ENCODE measurements around the gene SIRT3.
A peak's percentile ranks its signal among the peaks of the same experiment; 100 is the strongest.
"Not testable (repeated sequence)": the region's sequence is repeated elsewhere in the genome, so short reads cannot be mapped to it uniquely, and the experiment has no call there.

The SIRT3 gene

DNA sequence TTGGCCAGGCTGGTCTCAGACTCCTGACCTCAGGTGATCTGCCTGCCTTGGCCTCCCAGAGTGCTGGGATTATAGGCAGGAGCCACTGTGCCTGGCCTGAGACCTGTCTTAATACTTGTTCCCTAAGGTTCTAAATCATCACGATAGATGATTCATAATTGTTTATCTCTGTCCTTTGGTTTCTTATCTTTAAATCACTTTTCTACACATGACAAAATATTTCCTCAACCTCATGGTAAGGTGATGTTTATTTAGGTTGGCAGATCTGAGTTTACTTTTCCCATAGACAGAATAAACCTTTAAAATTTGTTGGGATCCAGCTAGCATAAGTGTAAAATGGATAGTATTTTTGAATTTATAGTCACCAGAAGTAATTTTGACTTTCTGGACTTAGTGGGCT, 4.2 kb upstream of the SIRT3 start:
- Histone ChIP-seq H3K27ac (no peak overlapping the region), H3K4me3 (no peak overlapping the region)
- DNase-seq (ENCODE audit: low spot score): no peak
- TF ChIP-seq, protein P1, sequence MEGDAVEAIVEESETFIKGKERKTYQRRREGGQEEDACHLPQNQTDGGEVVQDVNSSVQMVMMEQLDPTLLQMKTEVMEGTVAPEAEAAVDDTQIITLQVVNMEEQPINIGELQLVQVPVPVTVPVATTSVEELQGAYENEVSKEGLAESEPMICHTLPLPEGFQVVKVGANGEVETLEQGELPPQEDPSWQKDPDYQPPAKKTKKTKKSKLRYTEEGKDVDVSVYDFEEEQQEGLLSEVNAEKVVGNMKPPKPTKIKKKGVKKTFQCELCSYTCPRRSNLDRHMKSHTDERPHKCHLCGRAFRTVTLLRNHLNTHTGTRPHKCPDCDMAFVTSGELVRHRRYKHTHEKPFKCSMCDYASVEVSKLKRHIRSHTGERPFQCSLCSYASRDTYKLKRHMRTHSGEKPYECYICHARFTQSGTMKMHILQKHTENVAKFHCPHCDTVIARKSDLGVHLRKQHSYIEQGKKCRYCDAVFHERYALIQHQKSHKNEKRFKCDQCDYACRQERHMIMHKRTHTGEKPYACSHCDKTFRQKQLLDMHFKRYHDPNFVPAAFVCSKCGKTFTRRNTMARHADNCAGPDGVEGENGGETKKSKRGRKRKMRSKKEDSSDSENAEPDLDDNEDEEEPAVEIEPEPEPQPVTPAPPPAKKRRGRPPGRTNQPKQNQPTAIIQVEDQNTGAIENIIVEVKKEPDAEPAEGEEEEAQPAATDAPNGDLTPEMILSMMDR (IDR thresholded peaks at IDR 0.05): no peak

DNA sequence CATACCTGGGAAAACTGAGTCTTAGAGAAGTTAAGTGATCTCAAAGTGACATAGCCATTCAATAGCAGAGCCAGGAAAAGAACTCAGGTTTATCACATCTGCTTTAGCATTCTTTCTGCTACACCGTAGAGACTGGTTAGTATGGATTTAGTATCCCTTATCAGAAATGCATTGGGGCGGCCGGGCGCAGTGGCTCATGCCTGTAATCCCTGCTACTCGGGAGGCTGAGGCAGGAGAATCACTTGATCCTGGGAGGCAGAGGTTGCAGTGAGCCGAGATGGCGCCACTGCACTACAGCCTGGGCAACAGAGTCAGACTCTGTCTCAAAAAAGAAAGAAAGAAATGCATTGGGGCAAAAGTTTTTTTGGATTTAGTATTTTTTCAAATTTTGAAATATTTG, 2.2 kb upstream of the SIRT3 start:
- not testable (repeated sequence) for H3K4me3 ChIP-seq

DNA sequence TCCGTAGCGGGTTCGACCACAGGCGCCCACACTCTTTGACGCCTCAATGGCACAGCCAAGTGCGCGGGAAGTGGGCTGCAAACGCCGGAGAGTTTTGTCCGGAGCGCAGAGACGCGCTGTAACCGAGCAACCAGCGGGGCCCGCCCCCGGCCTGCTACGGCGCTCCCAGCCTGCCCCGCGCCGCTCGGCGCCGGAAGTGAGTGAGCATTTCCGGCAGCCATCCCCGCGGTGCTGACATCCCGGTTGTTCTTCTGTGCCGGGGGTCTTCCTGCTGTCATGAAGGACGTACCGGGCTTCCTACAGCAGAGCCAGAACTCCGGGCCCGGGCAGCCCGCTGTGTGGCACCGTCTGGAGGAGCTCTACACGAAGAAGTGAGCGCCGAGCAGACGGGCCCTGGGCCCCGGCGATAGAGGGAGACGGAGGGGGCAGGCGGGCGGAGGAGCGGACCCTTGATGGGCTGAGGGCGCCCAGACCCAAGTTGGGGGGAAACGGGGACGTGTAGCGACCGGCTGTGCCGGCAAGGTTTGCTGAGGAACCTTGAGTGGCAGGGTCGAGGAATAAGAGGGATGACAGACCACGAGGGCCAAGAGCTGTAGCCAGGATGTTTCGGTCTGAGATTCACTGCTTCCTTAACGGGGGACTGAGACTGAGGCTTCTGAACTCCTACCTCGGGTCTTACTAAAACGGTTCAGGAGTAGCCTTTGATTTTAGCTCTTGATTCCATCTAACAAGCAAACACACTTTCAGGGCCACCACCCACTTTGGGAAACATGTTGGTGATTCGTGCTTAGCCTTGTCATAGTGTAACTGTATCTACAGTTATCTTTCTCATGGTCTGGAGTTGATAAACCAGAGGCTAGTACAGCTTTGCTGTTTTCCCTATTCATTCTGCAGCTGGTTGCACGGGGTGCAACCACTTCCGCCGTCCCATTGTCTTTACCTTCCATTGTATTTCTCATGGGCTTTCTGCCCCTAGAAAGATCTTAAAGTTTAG, 929 bp upstream of the SIRT3 start, which contains the start of gene PSMD13:
Gene PSMD13, plus strand, starts transcription at position 203 of the 994 bp plus-strand sequence. Its CDS starts 74 bp downstream, at position 277.
- peak; percentile 91 for DNase-seq (ENCODE audit: low spot score)
- TF ChIP-seq, protein P1 (IDR thresholded peaks at IDR 0.05): no peak
- Histone ChIP-seq H3K4me3 (peak within 1 kb of the TSS; percentile 89), H3K27ac (peak within 1 kb of the TSS; percentile 86 to 94)

More for the DNA sequence above, 2.2 kb upstream of the SIRT3 start:
- H3K27ac ChIP-seq; DNase-seq (ENCODE audit: low spot score): not testable (repeated sequence)

DNA sequence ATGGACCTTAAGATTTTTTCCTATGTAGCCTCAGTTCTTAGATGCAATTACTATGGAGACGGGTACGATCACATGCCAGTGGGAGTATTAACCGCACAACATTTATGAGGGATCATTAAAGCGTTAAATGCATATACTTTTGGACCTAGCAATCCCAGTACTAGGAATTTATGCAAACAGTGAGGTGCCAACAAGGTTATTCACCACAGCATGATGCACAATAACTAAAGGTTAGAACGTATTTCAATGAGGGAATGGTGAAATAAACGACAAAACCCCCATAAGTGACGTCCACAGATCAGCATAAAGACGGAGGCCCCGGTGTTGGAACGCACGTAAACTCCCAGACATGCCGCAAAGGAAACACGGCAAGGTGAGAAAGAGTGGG, 539 bp downstream of the SIRT3 start:
- Histone ChIP-seq H3K4me3 (peak overlapping the region; percentile 89), H3K27ac (peak overlapping the region; percentile 86 to 94)
- TF ChIP-seq, protein P1 (IDR thresholded peaks at IDR 0.05): no peak
- no peak for DNase-seq (ENCODE audit: low spot score)

DNA sequence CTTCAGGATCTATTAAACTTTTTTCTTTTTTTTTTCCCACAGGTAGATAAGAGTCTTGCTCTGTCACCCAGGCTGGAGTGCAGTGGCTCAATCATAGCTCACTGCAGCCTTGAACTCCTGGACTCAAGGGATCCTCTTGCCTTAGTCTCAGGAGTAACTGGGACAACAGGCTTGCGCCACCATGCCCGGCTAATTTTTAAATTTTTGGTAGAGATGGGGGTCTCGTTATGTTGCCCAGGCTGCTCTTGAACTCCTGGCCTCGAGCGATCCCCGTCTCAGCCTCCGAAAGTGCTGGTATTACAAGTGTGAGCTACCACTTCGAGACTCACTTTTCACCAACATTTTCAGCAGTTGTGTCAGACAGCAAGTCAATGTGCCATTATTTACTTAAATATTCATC, 962 bp downstream of the SIRT3 start:
- Histone ChIP-seq H3K4me3 (peak overlapping the region; percentile 89), H3K27ac (no peak overlapping the region)
- TF ChIP-seq, protein P1 (IDR thresholded peaks at IDR 0.05): no peak
- no peak for DNase-seq (ENCODE audit: low spot score)

DNA sequence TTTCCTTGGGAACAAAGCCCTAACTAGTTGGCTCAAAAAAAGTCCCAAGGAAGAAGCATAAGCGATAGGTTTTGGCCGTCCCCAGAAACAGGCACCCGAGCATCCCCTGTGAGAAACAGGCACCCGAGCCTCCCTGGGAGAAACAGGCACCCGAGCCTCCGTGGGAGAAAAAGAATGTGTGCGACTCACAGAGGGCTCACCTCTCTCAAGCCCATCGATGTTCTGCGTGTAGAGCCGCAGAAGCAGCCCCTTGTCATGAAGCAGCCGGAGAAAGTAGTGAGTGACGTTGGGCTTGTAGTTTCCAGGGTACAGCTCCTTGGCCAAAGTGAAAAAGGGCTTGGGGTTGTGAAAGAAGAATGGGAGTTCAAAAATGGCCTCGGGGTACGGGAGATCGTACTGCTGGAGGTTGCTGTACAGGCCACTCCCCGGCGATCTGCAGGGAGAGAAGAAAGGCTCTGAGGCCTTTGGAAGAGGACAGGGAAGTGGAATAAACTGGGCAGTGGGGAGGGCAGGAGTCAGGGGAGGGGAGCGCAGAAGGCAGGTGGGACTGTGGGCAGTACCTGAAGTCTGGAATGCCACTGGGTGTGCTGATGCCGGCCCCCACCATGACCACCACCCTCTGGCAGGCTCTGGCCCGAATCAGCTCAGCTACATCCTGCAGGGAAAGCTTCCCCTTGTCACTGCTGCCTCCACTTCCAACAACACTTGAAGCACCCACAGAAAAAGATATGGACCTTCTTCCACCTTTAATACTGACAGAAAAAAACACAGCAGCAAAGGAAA, 3.2 kb downstream of the SIRT3 start:
- TF ChIP-seq, protein P1 (IDR thresholded peaks at IDR 0.05): no peak
- DNase-seq (ENCODE audit: low spot score): no peak
- Histone ChIP-seq H3K27ac (no peak overlapping the region), H3K4me3 (no peak overlapping the region)

DNA sequence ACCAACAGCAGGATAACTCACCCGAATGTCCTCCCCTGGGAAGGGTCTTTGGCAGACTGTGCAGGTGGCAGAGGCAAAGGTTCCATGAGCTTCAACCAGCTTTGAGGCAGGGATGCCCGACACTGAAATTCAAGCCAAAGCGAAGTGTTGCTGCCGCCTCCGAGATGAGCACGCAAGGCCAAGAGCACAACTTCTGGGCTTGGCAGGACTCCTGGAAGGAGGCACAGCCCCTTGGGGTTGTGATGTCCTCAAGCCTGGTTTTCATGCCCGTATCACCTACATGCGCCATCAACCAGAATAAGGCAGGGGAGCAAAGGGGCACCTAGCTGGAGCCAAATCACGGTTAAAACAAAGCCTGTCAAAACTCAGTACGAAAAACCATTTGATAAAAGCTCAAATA, 5.7 kb downstream of the SIRT3 start:
- TF ChIP-seq, protein P1 (IDR thresholded peaks at IDR 0.05): no peak
- H3K4me3 ChIP-seq: no peak overlapping the region
- H3K27ac ChIP-seq: no peak overlapping the region
- DNase-seq (ENCODE audit: low spot score): no peak
